Gastroesophageal sphincter (tissue), 4 donors: ENCODE data around the gene BET1L. TPM values are rescaled to one million over a fixed set of nuclear protein-coding genes. Genes with fewer than 3 reads are reported as not detected.

ENCODE experiments used
- ATAC-seq: fragments of 150-250 bp; one replicate; pipeline ENCODE4 v1.9.1; 2016; ENCODE audit warnings: mild to moderate bottlenecking, moderate library complexity
- H3K27ac ChIP-seq, 4 donors: fragments of 200-600 bp; sonication (generic) in 3 of 4; 1 replicate in 3 of 4; 2 replicates in 1 of 4; pipeline ENCODE4 v1.5.1; 2016 to 2019
- H3K27me3 ChIP-seq: fragments of 200-600 bp; sonication (generic); one replicate; pipeline ENCODE4 v1.5.1; 2019
- H3K36me3 ChIP-seq, 2 donors: fragments of 200-600 bp; sonication (generic); one replicate each; pipeline ENCODE4 v1.5.1; 2019; ENCODE audit warnings: control low read depth in 1 of 2
- H3K4me1 ChIP-seq, 3 donors: fragments of 200-600 bp; sonication (generic); 1 replicate in 2 of 3; 2 replicates in 1 of 3; pipeline ENCODE4 v1.5.1; 2016 to 2019; ENCODE audit warnings: control low read depth in 2 of 3
- H3K4me3 ChIP-seq, 2 donors: fragments of 200-600 bp; sonication (generic); one replicate each; pipeline ENCODE4 v1.5.1; 2019; ENCODE audit warnings: mild to moderate bottlenecking in 1 of 2, moderate library complexity in 1 of 2
- H3K9me3 ChIP-seq, 3 donors: fragments of 200-600 bp; sonication (generic); one replicate each; pipeline ENCODE4 v1.5.1; 2017 to 2019; ENCODE audit warnings: control low read depth in 2 of 3
- CTCF ChIP-seq, 4 experiments: fragments of 200-600 bp in 2 of 4; fragments of 450-650 bp in 2 of 4; sonication (generic) in 1 of 4; IDR thresholded peaks; one replicate each; pipeline ENCODE4 v1.5.1; 2017 to 2019; ENCODE audit warnings: antibody characterized with exemption in 4 of 4, mild to moderate bottlenecking in 2 of 4, moderate library complexity in 2 of 4
- EP300 ChIP-seq: sonication (generic); formaldehyde crosslinking; IDR thresholded peaks from one replicate; pipeline ENCODE4 v1.6.1; 2017; ENCODE audit warnings: antibody characterized with exemption, mild to moderate bottlenecking
- POLR2A ChIP-seq, 2 donors: fragments of 450-650 bp; IDR thresholded peaks; one replicate each; pipeline ENCODE4 v1.6.1; 2017; ENCODE audit warnings: antibody characterized with exemption in 2 of 2, mild to moderate bottlenecking in 2 of 2, moderate library complexity in 1 of 2
- POLR2AphosphoS5 ChIP-seq: sonication (generic); formaldehyde crosslinking; IDR thresholded peaks from one replicate; pipeline ENCODE4 v1.6.1; 2017; ENCODE audit warnings: antibody characterized with exemption
- WGBS, 2 donors: methylation state at CpG; one replicate each; pipeline ENCODE4 v1.1.5; 2018; ENCODE audit warnings: low coverage in 1 of 2; 5-methylcytosine and 5-hydroxymethylcytosine counted together
- total RNA-seq, 4 donors: library from RNA; depleted of rRNA; stranded (reverse); fragments of >200 nt; gene quantifications; one replicate each; pipeline ENCODE4 v1.1.0, GENCODE V29; 2016

The BET1L gene
- total RNA-seq, 4 donors from 2014 or later, result 25.3 to 39.4 (median 27.6) TPM

- peaks cover 0 to 48% (median 14%) of the 10 kb centered on the region in 3 donors for H3K4me1 ChIP-seq
- H3K36me3 ChIP-seq, result peaks cover 0 to 61% of the 10 kb centered on the region in 2 donors
- 77 to 94% methylated on average over 2 to 4 of the region's 4 CpGs for WGBS, 2 donors
- no peaks in the 10 kb centered on the region for H3K9me3 ChIP-seq
- no peaks in the 10 kb centered on the region for H3K27me3 ChIP-seq
- TF ChIP-seq POLR2A (IDR thresholded peaks at IDR 0.05), result no peak
- TF ChIP-seq CTCF (IDR thresholded peaks at IDR 0.05), result no peak
- TF ChIP-seq EP300, result no peak
- TF ChIP-seq POLR2AphosphoS5, result no peak
- no peak overlapping the region for H3K4me3 ChIP-seq
- no peak overlapping the region for H3K27ac ChIP-seq
- ATAC-seq, result no peak
Measured at GRCh38 chr11:203945-204586, 3.1 kb downstream of the BET1L start.

DNA sequence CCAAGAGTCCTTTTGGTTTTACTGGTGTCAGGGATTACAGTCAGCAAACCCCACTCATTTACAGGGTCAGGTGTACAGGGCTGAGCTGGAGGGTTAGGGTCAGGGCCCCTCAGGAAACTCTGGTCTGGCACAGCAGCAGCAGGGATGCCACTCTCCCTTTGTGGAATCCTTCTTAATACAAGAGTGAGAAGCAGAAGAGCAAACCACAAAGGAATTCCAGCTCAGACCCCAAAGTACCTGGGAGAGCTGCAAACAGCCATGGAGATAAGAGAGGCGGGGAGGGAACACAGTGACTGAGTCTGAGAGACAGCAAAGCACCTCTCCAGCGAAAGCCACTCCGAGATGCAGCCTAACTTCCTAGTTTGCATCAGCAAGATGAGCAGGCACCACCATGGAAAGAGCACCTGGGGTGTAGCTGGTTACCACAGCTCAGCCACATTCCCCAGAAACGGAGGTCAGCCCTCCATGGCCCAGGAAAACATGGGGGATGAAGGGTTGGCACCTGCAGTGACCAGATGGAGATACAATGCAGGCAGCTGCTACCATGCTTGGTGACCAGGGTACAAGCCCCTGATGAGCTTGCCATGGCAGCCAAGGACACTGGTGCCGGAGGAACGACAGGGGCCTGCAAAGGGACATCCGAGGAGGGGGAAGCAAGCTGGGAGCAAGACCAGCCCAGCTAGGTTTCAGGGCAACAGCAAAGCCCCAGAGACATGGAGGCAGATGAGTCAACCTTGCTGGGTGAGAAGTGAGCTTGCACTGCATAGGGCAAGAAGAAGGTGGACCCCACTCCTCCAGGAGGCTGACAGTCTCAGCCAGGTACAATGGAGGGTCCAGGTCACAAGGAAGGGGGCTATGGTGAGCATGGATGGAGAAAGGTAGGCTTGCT lies 3.9 kb downstream of the BET1L start:
- Histone ChIP-seq H3K4me3 (no peak overlapping the region), H3K27me3 (no peaks in the 10 kb centered on the region), H3K9me3 (no peaks in the 10 kb centered on the region), H3K27ac (no peak overlapping the region), H3K36me3 (peaks cover 0 to 61% of the 10 kb centered on the region in 2 donors), H3K4me1 (peaks cover 0 to 45% (median 14%) of the 10 kb centered on the region in 3 donors)
- no peak for ATAC-seq
- TF ChIP-seq POLR2A (IDR thresholded peaks at IDR 0.05), result no peak
- no peak for TF ChIP-seq POLR2AphosphoS5
- no peak for TF ChIP-seq EP300
- TF ChIP-seq CTCF (IDR thresholded peaks at IDR 0.05), result no peak
- 83 to 100% methylated on average over 1 to 6 of the region's 7 CpGs for WGBS, 2 donors

DNA sequence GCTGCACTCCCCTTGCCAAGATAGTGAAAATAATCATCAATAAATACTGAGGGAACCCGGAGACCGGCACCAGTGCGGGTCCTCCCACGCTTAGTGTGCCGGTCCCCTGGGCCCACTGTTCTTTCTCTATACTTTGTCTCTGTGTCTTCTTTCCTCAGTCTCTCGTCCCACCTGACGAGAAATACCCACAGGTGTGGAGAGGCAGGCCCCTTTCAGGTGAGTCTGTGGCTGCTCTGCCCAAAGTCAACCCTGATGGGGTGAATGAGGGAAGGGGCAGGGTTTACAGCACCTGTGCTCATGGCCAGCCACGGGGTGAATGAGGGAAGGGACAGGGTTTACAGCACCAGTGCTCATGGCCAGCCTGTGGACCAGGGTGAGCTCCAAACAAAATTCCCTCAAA lies 4.7 kb downstream of the BET1L start:
- no peak for TF ChIP-seq CTCF (IDR thresholded peaks at IDR 0.05)
- no peak for TF ChIP-seq POLR2A (IDR thresholded peaks at IDR 0.05)
- no peak for TF ChIP-seq EP300
- TF ChIP-seq POLR2AphosphoS5, result no peak
- Histone ChIP-seq H3K36me3 (peaks cover 0 to 61% of the 10 kb centered on the region in 2 donors), H3K27me3 (no peaks in the 10 kb centered on the region), H3K4me1 (peaks cover 0 to 45% (median 14%) of the 10 kb centered on the region in 3 donors), H3K27ac (peak overlapping the region in 1 of 4 donors; percentile 5), H3K9me3 (no peaks in the 10 kb centered on the region), H3K4me3 (no peak overlapping the region)
- WGBS, 2 donors, result 81 to 82% methylated on average over 7 to 8 of the region's 8 CpGs
- ATAC-seq, result no peak

DNA sequence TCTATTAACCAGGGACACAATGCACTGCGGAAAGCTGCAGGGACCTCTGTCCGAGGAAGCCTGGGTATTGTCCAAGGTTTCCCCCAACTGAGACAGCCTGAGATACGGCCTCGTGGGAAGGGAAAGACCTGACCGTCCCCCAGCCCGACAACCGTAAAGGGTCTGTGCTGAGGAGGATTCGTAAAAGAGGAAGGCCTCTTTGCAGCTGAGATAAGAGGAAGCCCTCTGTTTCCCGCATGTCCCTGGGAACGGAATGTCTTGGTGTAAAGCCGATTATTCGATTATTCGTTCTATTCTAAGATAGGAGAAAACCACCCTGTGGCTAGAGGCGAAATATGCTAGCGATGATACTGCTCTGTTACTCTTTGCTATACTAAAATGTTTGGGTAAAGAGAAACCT lies 5.2 kb downstream of the BET1L start:
- no peak for ATAC-seq
- no peak for TF ChIP-seq POLR2AphosphoS5
- TF ChIP-seq CTCF (IDR thresholded peaks at IDR 0.05), result no peak
- TF ChIP-seq POLR2A (IDR thresholded peaks at IDR 0.05), result no peak
- no peak for TF ChIP-seq EP300
- H3K27me3 ChIP-seq, result no peaks in the 10 kb centered on the region
- H3K27ac ChIP-seq, result no peak overlapping the region
- H3K9me3 ChIP-seq, result no peaks in the 10 kb centered on the region
- no peak overlapping the region for H3K4me3 ChIP-seq
- H3K36me3 ChIP-seq, result peaks cover 0 to 61% of the 10 kb centered on the region in 2 donors
- WGBS, 2 donors, result 60 to 80% methylated on average over 4 to 10 of the region's 15 CpGs
- H3K4me1 ChIP-seq, result peaks cover 0 to 45% (median 14%) of the 10 kb centered on the region in 3 donors
